Cardiac fibroblast (primary cell): ENCODE results near the gene ZBTB17.
A peak's percentile ranks its signal among the peaks of the same experiment; 100 is the strongest.

Source experiments
- DNase-seq, 2 donors: peaks; one replicate each; pipeline versions ENCODE4 v3.0.0 to v3.0.0-alpha.2; 2010; ENCODE audit warnings: low read depth in 2 of 2
- H3K4me3 ChIP-seq, 2 donors: replicated peaks in 1 of 2; 1 replicate in 1 of 2; 2 replicates in 1 of 2; pipeline ENCODE4 v1.5.1; 2011; ENCODE audit warnings: low read depth in 2 of 2, low read length in 2 of 2, mild to moderate bottlenecking in 2 of 2, moderate library complexity in 1 of 2
- CTCF ChIP-seq: IDR thresholded peaks from one replicate; pipeline ENCODE4 v1.5.1; 2011; ENCODE audit warnings: low read depth, mild to moderate bottlenecking, low read length, inconsistent platforms

Gene ZBTB17

DNA sequence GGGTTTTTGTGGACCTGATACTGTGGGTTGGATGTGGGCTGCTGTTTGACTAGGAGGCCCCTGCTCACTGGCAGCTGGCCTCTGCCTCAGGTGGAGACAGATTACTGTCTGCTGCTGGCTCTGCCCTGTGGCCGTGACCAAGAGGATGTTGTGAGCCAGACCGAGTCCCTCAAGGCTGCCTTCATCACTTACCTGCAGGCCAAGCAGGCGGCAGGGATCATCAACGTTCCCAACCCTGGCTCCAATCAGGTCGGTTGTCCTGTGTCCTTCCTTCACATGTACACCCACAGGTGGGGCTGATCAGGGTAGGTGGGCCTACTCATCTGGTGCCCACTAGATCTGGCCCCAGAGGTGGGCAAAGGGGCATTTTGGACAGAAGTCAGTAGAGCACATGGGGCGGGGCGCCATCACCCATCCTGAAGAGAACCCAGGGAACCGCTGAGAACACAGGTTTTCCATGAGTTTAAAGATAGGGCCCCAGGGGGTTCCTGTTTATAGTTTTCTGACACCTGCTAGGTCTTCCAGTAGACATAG lies 37.2 kb downstream of the ZBTB17 start:
- DNase-seq, result no peak
- no peak overlapping the region for H3K4me3 ChIP-seq
- TF ChIP-seq CTCF, result no peak

DNA sequence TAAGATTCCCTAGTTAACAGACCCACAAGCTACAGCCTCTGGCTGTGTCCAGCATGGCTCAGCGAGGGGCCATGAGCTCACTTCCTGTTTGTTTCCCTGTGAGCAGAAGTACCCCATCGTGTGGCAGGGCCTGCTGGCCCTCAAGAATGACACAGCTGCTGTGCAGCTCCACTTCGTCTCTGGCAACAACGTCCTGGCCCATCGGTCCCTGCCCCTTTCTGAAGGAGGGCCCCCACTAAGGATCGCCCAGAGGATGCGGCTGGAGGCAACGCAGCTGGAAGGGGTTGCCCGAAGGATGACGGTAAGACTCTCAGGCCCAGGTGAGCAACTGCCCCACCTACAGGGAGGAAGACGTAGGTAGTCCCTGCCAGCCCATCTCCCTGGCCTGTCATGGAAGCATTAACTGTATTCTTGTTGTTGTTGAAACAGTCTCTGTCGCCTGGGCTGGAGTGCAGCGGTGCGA lies 38.2 kb downstream of the ZBTB17 start:
- DNase-seq, result peak; percentile 44 to 62
- H3K4me3 ChIP-seq, result no peak overlapping the region
- peak; percentile 24 for TF ChIP-seq CTCF

- no peak overlapping the region for H3K4me3 ChIP-seq
- DNase-seq, result no peak
- TF ChIP-seq CTCF, result no peak
Measured at GRCh38 chr1:15937146-15937545, 38.8 kb downstream of the ZBTB17 start.

GRCh38 chr1:15936025-15936424 lies 39.9 kb downstream of the ZBTB17 start:
- no peak for TF ChIP-seq CTCF
- no peak for DNase-seq
- H3K4me3 ChIP-seq, result no peak overlapping the region

GRCh38 chr1:15935056-15935950 lies 40.6 kb downstream of the ZBTB17 start:
- DNase-seq, result no peak
- H3K4me3 ChIP-seq, result no peak overlapping the region
- no peak for TF ChIP-seq CTCF

GRCh38 chr1:15934211-15935055 lies 41.5 kb downstream of the ZBTB17 start:
- H3K4me3 ChIP-seq, result no peak overlapping the region
- no peak for DNase-seq
- TF ChIP-seq CTCF, result no peak
